Keratinocyte (primary cell): Measurements from ENCODE around the gene SYT6. TPM values are rescaled to one million over a fixed set of nuclear protein-coding genes. Genes with fewer than 3 reads are reported as not detected.

ENCODE experiments used
- DNase-seq: peaks from one replicate; pipeline ENCODE4 v3.0.0-alpha.2; 2011; ENCODE audit warnings: low read depth, missing footprints, low spot score
- FAIRE-seq: peaks from 2 replicates; lab custom pipeline; 2011; peaks lifted over from hg19 to GRCh38; lab: Jason Lieb, UNC
- H2AFZ ChIP-seq: 2 replicates; pipeline ENCODE4 v1.6.0; 2012; ENCODE audit warnings: low read length, control low read depth, inconsistent platforms; ENCODE audit not compliant: control insufficient read depth
- H3K27ac ChIP-seq: 2 replicates; pipeline ENCODE4 v1.5.1; 2011; ENCODE audit warnings: low read length; ENCODE audit not compliant: control insufficient read depth, insufficient read depth
- H3K27me3 ChIP-seq: 3 replicates; pipeline ENCODE4 v1.6.0; 2011; ENCODE audit warnings: low read length; ENCODE audit not compliant: control insufficient read depth, insufficient read depth; ENCODE audit errors: extremely low read depth
- H3K36me3 ChIP-seq, 2 experiments: 2 replicates in 1 of 2; 3 replicates in 1 of 2; pipeline ENCODE4 v1.5.1; 2011; ENCODE audit warnings: low read length in 2 of 2, mild to moderate bottlenecking in 1 of 2; ENCODE audit not compliant: control insufficient read depth in 2 of 2, insufficient read depth in 2 of 2; ENCODE audit errors: extremely low read depth in 1 of 2
- H3K4me1 ChIP-seq: 3 replicates; pipeline ENCODE4 v1.5.1; 2011; ENCODE audit warnings: low read length; ENCODE audit not compliant: control insufficient read depth, insufficient read depth; ENCODE audit errors: extremely low read depth
- H3K4me2 ChIP-seq: 3 replicates; pipeline ENCODE4 v1.6.0; 2011; ENCODE audit warnings: low read depth, low read length; ENCODE audit not compliant: control insufficient read depth, insufficient read depth; ENCODE audit errors: extremely low read depth
- H3K4me3 ChIP-seq, 3 experiments: fragments of 200-600 bp in 1 of 3; sonication (generic) in 1 of 3; 2 replicates in 2 of 3; 3 replicates in 1 of 3; pipeline ENCODE4 v1.5.1; 2011 to 2016; ENCODE audit warnings: low read length in 3 of 3, mild to moderate bottlenecking in 3 of 3, control low read depth in 2 of 3, inconsistent platforms in 1 of 3, low read depth in 1 of 3, mixed read lengths in 1 of 3, mixed run types in 1 of 3, moderate library complexity in 1 of 3; ENCODE audit not compliant: control insufficient read depth in 2 of 3, insufficient read depth in 2 of 3; ENCODE audit errors: extremely low read depth in 1 of 3
- H3K79me2 ChIP-seq: 2 replicates; pipeline ENCODE4 v1.6.0; 2012; ENCODE audit warnings: low read length; ENCODE audit not compliant: control insufficient read depth, insufficient read depth
- H3K9ac ChIP-seq: 3 replicates; pipeline ENCODE4 v1.6.0; 2011; ENCODE audit warnings: low read length; ENCODE audit not compliant: control insufficient read depth, insufficient read depth; ENCODE audit errors: extremely low read depth
- H3K9me1 ChIP-seq: 3 replicates; pipeline ENCODE4 v1.6.0; 2011; ENCODE audit warnings: low read length; ENCODE audit not compliant: control insufficient read depth, insufficient read depth; ENCODE audit errors: extremely low read depth
- H3K9me3 ChIP-seq: 2 replicates; pipeline ENCODE4 v1.5.1; 2012; ENCODE audit warnings: low read depth, low read length; ENCODE audit not compliant: control insufficient read depth
- H4K20me1 ChIP-seq: 3 replicates; pipeline ENCODE4 v1.6.0; 2011; ENCODE audit warnings: low read length; ENCODE audit not compliant: control insufficient read depth, insufficient read depth; ENCODE audit errors: extremely low read depth
- CTCF ChIP-seq, 3 experiments: IDR thresholded peaks in 1 of 3; conservative IDR thresholded peaks in 1 of 3; optimal IDR thresholded peaks in 1 of 3; 2 replicates in 2 of 3; 3 replicates in 1 of 3; pipeline versions ENCODE3 to v1.5.1; 2011; ENCODE audit warnings: low read length in 3 of 3, mild to moderate bottlenecking in 3 of 3, moderate library complexity in 2 of 3, control low read depth in 1 of 3, inconsistent platforms in 1 of 3; ENCODE audit not compliant: insufficient read depth in 2 of 3; ENCODE audit errors: extremely low read depth in 1 of 3
- EZH2 ChIP-seq: IDR thresholded peaks from one replicate; pipeline ENCODE4 v1.6.1; 2012; ENCODE audit warnings: inconsistent platforms, mild to moderate bottlenecking, low read length, moderate library complexity
- dilution Hi-C: fragments of 300-500 bp; cut with MboI; formaldehyde crosslinking; loops from one replicate; pipeline ENCODE4 v1.7.0; 2020; ENCODE audit warnings: low sequenced_read_pairs; ENCODE audit not compliant: extremely low pct_ligation_motif_present
- polyA plus RNA-seq, 5 experiments: library from polyadenylated mRNA; depleted of rRNA in 3 of 5; stranded (reverse) in 3 of 5; stranded (forward) in 1 of 5; unstranded in 1 of 5; fragments of >200 nt; gene quantifications; 1 replicate in 1 of 5; 2 replicates in 3 of 5; 3 replicates in 1 of 5; pipeline versions ENCODE4 v1.2.1 to v1.2.3, GENCODE V29; 2011 to 2012; ENCODE audit warnings: missing spikeins in 2 of 5, low read depth in 1 of 5, low replicate concordance in 1 of 5

The SYT6 gene
- polyA plus RNA-seq, 1 donor (not counting 4 experiments of a cell fraction or from before 2014, with no cell fraction given), result not detected

GRCh38 chr1:114131526-114132220 lies 22.0 kb downstream of the SYT6 start:
- FAIRE-seq (no peak), DNase-seq (no peak)
- Histone ChIP-seq H3K79me2 (no peaks in the 10 kb centered on the region), H4K20me1 (no peaks in the 10 kb centered on the region), H3K36me3 (no peaks in the 10 kb centered on the region), H3K9ac (no peak overlapping the region), H2AFZ (no peak overlapping the region), H3K9me1 (no peaks in the 10 kb centered on the region), H3K27ac (no peak overlapping the region), H3K4me2 (no peak overlapping the region), H3K4me1 (no peaks in the 10 kb centered on the region), H3K4me3 (no peak overlapping the region), H3K27me3 (peaks cover 20% of the 10 kb centered on the region), H3K9me3 (no peaks in the 10 kb centered on the region)
- dilution Hi-C loops, result no loop called here
- no peak for TF ChIP-seq EZH2
- TF ChIP-seq CTCF (optimal IDR thresholded peaks at IDR 0.05 in 1 of 3, IDR thresholded peaks at IDR 0.05 in 1 of 3, conservative IDR thresholded peaks at IDR 0.05 in 1 of 3; ENCODE audit: extremely low read depth in 1 of 3, insufficient read depth in 2 of 3, low read length in 3 of 3), result no peak

GRCh38 chr1:114130846-114131525 lies 22.7 kb downstream of the SYT6 start:
- no peak overlapping the region for H3K9ac ChIP-seq
- H3K27ac ChIP-seq, result no peak overlapping the region
- H3K4me3 ChIP-seq, result no peak overlapping the region
- no peaks in the 10 kb centered on the region for H3K36me3 ChIP-seq
- FAIRE-seq (no peak), DNase-seq (no peak)
- H3K27me3 ChIP-seq, result peaks cover 17% of the 10 kb centered on the region
- H3K4me1 ChIP-seq, result no peaks in the 10 kb centered on the region
- H4K20me1 ChIP-seq, result no peaks in the 10 kb centered on the region
- no peaks in the 10 kb centered on the region for H3K9me1 ChIP-seq
- no peak overlapping the region for H2AFZ ChIP-seq
- TF ChIP-seq CTCF (optimal IDR thresholded peaks at IDR 0.05 in 1 of 3, IDR thresholded peaks at IDR 0.05 in 1 of 3, conservative IDR thresholded peaks at IDR 0.05 in 1 of 3; ENCODE audit: extremely low read depth in 1 of 3, insufficient read depth in 2 of 3, low read length in 3 of 3) (no peak), EZH2 (no peak)
- H3K4me2 ChIP-seq, result no peak overlapping the region
- dilution Hi-C loops, result no loop called here
- H3K9me3 ChIP-seq, result no peaks in the 10 kb centered on the region
- H3K79me2 ChIP-seq, result no peaks in the 10 kb centered on the region
